ENCODE data around the gene MAP4K1.

The MAP4K1 gene

DNA sequence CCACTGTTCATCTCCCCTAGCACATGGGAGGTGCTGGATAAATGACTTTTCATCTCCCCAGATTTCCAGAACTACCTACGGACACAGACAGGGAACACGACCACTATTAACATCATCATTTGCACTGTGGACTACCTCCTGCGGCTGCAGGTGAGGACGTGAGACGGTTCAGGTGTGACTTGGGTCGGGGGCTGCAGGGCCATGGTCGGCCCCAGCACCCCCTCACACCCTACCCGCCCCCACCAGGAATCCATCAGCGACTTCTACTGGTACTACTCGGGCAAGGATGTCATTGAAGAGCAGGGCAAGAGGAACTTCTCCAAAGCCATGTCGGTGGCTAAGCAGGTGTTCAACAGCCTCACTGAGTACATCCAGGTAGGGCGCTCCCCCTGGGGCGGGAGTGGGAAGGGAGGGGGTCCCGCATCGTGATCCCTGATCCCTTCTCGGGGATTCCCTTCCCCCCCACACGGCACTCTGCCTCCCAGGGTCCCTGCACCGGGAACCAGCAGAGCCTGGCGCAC, 74.4 kb downstream of the MAP4K1 start:
- TF ChIP-seq, protein P1, sequence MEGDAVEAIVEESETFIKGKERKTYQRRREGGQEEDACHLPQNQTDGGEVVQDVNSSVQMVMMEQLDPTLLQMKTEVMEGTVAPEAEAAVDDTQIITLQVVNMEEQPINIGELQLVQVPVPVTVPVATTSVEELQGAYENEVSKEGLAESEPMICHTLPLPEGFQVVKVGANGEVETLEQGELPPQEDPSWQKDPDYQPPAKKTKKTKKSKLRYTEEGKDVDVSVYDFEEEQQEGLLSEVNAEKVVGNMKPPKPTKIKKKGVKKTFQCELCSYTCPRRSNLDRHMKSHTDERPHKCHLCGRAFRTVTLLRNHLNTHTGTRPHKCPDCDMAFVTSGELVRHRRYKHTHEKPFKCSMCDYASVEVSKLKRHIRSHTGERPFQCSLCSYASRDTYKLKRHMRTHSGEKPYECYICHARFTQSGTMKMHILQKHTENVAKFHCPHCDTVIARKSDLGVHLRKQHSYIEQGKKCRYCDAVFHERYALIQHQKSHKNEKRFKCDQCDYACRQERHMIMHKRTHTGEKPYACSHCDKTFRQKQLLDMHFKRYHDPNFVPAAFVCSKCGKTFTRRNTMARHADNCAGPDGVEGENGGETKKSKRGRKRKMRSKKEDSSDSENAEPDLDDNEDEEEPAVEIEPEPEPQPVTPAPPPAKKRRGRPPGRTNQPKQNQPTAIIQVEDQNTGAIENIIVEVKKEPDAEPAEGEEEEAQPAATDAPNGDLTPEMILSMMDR (conservative IDR thresholded peaks at IDR 0.05; ENCODE audit: low read length): no peak
- no peak for DNase-seq (ENCODE audit: low read depth)
- H3K4me3 ChIP-seq (ENCODE audit: low read length): no peak overlapping the region

GRCh38 chr19:38542040-38542439, 75.7 kb downstream of the MAP4K1 start:
- no peak for DNase-seq (ENCODE audit: low read depth)
- TF ChIP-seq, protein P1 (conservative IDR thresholded peaks at IDR 0.05; ENCODE audit: low read length): no peak

GRCh38 chr19:38539751-38540150, 78.0 kb downstream of the MAP4K1 start:
- no peak overlapping the region for H3K4me3 ChIP-seq (ENCODE audit: low read length)
- TF ChIP-seq, protein P1 (conservative IDR thresholded peaks at IDR 0.05; ENCODE audit: low read length): no peak
- no peak for DNase-seq (ENCODE audit: low read depth)

More at GRCh38 chr19:38542040-38542439, 75.7 kb downstream of the MAP4K1 start:
- no peak overlapping the region for H3K4me3 ChIP-seq (ENCODE audit: low read length)

- DNase-seq (ENCODE audit: low read depth): no peak
- no peak overlapping the region for H3K4me3 ChIP-seq (ENCODE audit: low read length)
- TF ChIP-seq, protein P1 (conservative IDR thresholded peaks at IDR 0.05; ENCODE audit: low read length): no peak
Measured at GRCh38 chr19:38538793-38539528, 78.8 kb downstream of the MAP4K1 start.

- DNase-seq (ENCODE audit: low read depth): no peak
- TF ChIP-seq, protein P1 (conservative IDR thresholded peaks at IDR 0.05; ENCODE audit: low read length): no peak
- H3K4me3 ChIP-seq (ENCODE audit: low read length): no peak overlapping the region
Measured at GRCh38 chr19:38538386-38538785, 79.4 kb downstream of the MAP4K1 start.

Data from AG10803 (cell line).